ENCODE data around the gene TCF7L1.

GRCh38 chr2:85265304-85265703 lies 132.1 kb downstream of the TCF7L1 start:
- no peak for TF ChIP-seq CTCF (conservative IDR thresholded peaks at IDR 0.05; ENCODE audit: low read length)
- no peak for TF ChIP-seq EZH2phosphoT487 (IDR thresholded peaks at IDR 0.05; ENCODE audit: borderline replicate concordance)
